Glutamatergic neuron (in vitro differentiated cells): ENCODE measurements around the gene SPX. TPM values are rescaled to one million over a fixed set of nuclear protein-coding genes. Genes with fewer than 3 reads are reported as not detected.

Experiments
- DNase-seq: peaks from one replicate; pipeline ENCODE4 v3.0.0; 2022
- H3K27ac Mint-ChIP-seq: one replicate; pipeline ENCODE4 v1.8.0; 2020; ENCODE audit warnings: mild to moderate bottlenecking, mixed read lengths, inconsistent platforms; ENCODE audit not compliant: unreplicated experiment
- H3K27me3 Mint-ChIP-seq: one replicate; pipeline ENCODE4 v1.8.0; 2020; ENCODE audit warnings: mild to moderate bottlenecking, moderate library complexity, mixed read lengths, inconsistent platforms; ENCODE audit not compliant: unreplicated experiment
- H3K36me3 Mint-ChIP-seq: one replicate; pipeline ENCODE4 v1.8.0; 2020; ENCODE audit warnings: mild to moderate bottlenecking, mixed read lengths, inconsistent platforms; ENCODE audit not compliant: unreplicated experiment
- H3K4me1 Mint-ChIP-seq: one replicate; pipeline ENCODE4 v1.8.0; 2020; ENCODE audit warnings: mild to moderate bottlenecking, low read depth, mixed read lengths, inconsistent platforms; ENCODE audit not compliant: unreplicated experiment
- H3K4me3 Mint-ChIP-seq: one replicate; pipeline ENCODE4 v1.8.0; 2020; ENCODE audit warnings: mild to moderate bottlenecking, mixed read lengths, inconsistent platforms; ENCODE audit not compliant: unreplicated experiment
- H3K9me3 Mint-ChIP-seq: one replicate; pipeline ENCODE4 v1.8.0; 2020; ENCODE audit warnings: mild to moderate bottlenecking, moderate library complexity, mixed read lengths, inconsistent platforms; ENCODE audit not compliant: unreplicated experiment
- total RNA-seq: library from RNA; stranded (reverse); fragmentation: NEBNext Ultra II Directional; extraction: Animal tissue kit (Norgen Biotek cat#: 25700); gene quantifications from one replicate; pipeline ENCODE4 v1.2.1, GENCODE V29; 2021; ENCODE audit not compliant: unreplicated experiment
- TF ChIP-seq, protein P1 (sequence below): fragments of 200-600 bp; sonication (generic); IDR thresholded peaks from one replicate; pipeline ENCODE4 v1.5.0; 2021; ENCODE audit not compliant: partially characterized antibody, unreplicated experiment

Gene SPX
- total RNA-seq, 1 donor from 2014 or later: not detected

DNA sequence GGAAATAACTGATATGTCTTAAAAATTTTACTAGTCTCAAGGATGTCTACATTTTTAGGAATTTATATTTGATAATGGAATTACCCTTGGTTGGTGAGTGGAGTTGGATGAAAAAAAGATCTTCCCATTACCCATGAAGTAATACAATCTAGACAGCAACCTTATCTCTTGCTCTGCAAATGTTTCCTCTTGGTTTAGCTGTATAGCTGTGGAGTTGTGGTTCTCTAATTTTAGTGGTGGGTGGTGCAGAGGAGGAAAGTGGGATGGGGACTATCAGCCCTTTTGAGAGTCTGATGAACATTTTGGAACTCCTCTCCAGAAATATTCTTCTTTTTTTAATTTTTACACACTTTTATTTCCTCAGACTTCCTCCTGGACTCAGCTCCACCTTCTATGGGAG is 17.1 kb downstream of the SPX start:
- Mint-ChIP-seq H3K4me3 (no peak overlapping the region), H3K4me1 (no peaks in the 10 kb centered on the region), H3K27ac (no peak overlapping the region), H3K36me3 (no peaks in the 10 kb centered on the region), H3K9me3 (no peaks in the 10 kb centered on the region), H3K27me3 (no peaks in the 10 kb centered on the region)
- TF ChIP-seq, protein P1, sequence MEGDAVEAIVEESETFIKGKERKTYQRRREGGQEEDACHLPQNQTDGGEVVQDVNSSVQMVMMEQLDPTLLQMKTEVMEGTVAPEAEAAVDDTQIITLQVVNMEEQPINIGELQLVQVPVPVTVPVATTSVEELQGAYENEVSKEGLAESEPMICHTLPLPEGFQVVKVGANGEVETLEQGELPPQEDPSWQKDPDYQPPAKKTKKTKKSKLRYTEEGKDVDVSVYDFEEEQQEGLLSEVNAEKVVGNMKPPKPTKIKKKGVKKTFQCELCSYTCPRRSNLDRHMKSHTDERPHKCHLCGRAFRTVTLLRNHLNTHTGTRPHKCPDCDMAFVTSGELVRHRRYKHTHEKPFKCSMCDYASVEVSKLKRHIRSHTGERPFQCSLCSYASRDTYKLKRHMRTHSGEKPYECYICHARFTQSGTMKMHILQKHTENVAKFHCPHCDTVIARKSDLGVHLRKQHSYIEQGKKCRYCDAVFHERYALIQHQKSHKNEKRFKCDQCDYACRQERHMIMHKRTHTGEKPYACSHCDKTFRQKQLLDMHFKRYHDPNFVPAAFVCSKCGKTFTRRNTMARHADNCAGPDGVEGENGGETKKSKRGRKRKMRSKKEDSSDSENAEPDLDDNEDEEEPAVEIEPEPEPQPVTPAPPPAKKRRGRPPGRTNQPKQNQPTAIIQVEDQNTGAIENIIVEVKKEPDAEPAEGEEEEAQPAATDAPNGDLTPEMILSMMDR: no peak
- DNase-seq: no peak

DNA sequence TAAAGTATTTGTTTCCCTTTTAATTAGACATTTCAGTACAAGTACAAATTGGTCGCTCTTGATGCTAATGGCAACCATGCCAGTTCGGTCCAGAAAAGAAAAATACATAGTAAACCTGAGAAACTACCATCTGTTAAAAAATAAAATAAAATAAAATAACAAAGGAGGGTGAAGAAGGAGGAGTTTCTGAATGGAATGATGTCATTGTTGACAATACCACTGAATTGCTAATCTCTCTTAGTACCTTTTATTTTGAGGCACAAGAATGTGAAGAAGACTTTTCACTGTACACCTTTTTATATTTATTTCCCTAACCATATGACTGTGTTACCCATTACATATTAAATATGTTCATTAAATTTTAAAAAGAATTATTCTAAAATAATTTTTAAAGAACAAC is 19.5 kb downstream of the SPX start:
- Mint-ChIP-seq H3K4me3 (no peak overlapping the region), H3K4me1 (no peaks in the 10 kb centered on the region), H3K27me3 (no peaks in the 10 kb centered on the region), H3K9me3 (no peaks in the 10 kb centered on the region), H3K36me3 (no peaks in the 10 kb centered on the region), H3K27ac (no peak overlapping the region)
- TF ChIP-seq, protein P1: no peak
- no peak for DNase-seq

DNA sequence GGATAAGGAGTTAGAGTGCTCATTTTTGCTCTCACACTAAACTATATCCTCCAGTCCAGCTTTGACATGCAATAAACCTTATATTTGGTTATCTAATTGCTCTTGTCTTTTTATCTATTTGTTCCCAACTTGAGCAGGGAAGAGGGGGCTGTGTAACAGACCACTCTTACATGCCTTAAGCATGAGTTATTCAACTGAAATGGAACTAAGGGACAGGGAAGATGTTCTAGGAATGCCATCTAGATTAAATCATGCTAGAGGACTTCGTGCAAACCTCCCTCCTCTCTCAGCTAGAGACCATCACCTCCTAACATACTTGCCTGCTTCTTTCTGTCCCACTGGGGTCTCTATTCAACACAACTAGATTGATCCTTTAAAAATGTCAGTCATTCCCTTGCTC is 20.6 kb downstream of the SPX start:
- no peak overlapping the region for H3K27ac Mint-ChIP-seq
- H3K36me3 Mint-ChIP-seq: no peaks in the 10 kb centered on the region
- H3K4me3 Mint-ChIP-seq: no peak overlapping the region
- no peaks in the 10 kb centered on the region for H3K27me3 Mint-ChIP-seq
- DNase-seq: no peak
- TF ChIP-seq, protein P1: no peak
- H3K9me3 Mint-ChIP-seq: no peaks in the 10 kb centered on the region
- H3K4me1 Mint-ChIP-seq: no peaks in the 10 kb centered on the region

DNA sequence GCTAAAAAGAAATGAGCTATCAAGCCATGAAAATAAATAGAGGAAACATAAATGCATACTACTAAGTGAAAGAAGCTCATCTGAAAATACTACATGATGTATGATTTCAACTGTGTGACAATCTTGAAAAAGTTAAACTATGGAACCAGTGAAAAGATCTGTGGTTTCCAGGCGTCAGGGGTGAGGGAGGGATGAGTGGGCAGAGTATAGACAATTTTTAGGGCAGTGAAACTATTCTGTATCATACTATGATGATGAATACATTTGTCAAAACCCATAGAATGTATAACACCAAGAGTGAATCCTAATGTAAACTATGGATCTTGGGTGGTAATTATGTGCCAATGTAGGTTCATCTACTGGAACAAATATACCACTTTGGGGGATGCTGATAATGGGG is 21.3 kb downstream of the SPX start:
- Mint-ChIP-seq H3K27me3 (no peaks in the 10 kb centered on the region), H3K36me3 (no peaks in the 10 kb centered on the region), H3K9me3 (no peaks in the 10 kb centered on the region), H3K4me1 (no peaks in the 10 kb centered on the region), H3K27ac (no peak overlapping the region), H3K4me3 (no peak overlapping the region)
- TF ChIP-seq, protein P1: no peak
- no peak for DNase-seq

DNA sequence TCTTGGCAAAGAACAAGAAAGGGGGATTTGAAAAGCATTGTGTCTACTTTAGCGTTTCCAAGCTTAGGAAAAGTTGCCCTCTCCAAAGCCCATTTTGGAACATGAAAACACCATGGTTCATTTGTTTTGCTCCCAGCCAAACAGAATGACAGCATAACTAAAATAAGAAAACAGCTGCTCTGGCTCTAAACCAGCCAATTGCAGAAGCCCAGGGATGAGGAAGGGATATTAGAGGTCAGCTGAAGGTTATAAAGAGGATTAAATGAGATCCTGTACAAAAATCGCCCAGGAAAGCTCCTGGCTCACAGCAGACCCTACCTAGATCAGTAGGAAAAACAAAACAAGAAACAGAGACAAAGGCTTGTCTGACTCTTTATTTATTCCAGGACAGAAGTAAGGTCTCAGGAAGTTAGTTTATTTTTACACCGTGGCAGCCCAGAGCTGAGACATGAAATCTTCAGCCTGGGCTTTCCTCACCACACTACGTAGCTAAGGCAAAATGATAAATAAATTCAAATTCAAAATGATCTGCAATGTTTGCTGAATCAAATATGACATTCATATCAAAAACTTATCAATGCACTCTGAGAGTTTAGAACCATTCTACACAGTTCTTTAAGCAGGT is 25.9 kb downstream of the SPX start:
- Mint-ChIP-seq H3K27me3 (peaks cover 3% of the 10 kb centered on the region), H3K27ac (no peak overlapping the region), H3K4me1 (no peaks in the 10 kb centered on the region), H3K36me3 (no peaks in the 10 kb centered on the region), H3K4me3 (no peak overlapping the region), H3K9me3 (no peaks in the 10 kb centered on the region)
- no peak for DNase-seq
- TF ChIP-seq, protein P1: no peak
